Measurements from ENCODE around the gene CEP128.
"Not testable (repeated sequence)": the region's sequence is repeated elsewhere in the genome, so short reads cannot be mapped to it uniquely, and the experiment has no call there.

The CEP128 gene

DNA sequence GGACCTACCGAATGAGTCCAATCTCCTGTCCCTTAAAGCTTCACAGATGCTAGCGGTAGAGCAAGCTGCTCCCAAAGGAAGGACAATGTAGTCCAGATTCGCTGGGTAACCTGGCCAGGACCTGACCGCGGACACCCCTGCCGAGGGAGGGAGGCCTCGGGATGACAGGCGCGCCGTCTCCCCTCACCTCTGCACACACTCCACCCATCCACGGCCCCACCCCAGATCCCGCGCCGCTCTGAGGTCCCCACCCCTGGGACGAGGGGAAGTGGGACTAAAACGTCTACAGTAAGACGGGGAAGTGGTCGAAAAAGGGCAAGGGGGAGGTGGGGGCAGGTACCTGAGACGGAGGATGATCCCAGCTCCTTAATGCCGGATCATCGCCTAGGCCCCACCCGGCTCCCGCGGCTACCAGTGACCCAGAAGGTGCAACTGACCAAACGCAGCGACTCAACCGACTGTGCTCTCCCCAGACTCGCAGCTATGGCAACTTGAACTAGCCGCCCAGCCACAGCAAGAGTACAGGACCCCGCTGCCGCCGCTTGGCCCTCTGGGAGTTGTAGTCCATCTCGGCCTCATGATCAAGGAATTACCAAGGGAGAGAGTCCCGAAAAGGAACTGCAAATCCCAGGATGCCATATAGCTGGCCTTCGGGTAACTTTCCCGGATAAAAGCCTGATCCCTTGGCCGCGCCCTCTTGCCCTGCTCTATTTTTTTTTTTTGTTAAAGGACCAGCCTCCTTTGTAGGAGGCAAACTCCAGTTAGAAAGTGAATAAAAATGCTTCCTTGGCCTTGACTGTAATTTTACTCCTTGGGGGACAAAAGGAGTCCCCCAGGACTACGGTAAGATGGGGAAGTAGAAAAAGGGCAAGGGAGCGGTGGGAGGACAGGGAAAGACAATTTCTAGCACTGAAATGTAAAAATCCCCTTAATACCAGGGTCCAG lies at the start of gene CEP128:
CEP128 (minus strand) TSS at position 498 of the 945 bp plus-strand sequence.
- peak; percentile 78 for DNase-seq

DNA sequence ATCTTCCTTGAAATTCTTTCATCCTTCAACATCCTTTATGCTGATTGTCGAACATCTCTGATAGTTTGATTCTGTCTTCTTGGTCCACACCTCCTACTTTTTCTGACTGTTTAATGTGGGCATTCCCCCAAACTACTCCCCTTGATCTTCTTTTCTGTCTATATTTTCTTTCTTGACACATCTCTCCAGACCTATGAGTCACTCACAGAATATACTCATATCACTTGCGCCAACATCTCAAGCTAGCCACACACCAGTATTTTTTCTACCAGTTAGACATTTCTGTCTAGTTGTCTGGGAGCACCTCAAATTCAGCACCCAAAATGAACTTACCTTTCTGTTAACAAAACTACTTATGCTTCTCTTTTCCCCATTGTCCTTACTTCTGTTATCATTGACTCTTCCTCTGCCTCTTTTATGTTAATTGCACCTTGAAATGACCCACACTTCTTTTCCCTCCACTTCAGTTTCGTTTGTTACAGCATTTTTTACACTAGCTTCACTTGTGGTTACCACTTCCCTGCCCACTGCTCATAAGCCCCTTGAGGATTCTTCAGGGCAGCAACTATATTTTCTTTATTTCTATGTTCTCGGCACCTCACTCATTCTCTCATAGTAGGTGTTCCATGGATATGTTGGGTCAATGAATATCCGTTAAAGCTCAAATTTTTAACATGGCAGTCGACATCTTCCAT lies 47.3 kb upstream of the CEP128 start:
- no peak for DNase-seq

- no peak for DNase-seq
These were observed 46.7 kb upstream of the CEP128 start for GRCh38 chr14:80988192-80988591.

- DNase-seq = peak; percentile 20
These were observed 45.9 kb upstream of the CEP128 start for GRCh38 chr14:80987235-80988032.

GRCh38 chr14:80982711-80983110 lies 41.2 kb upstream of the CEP128 start:
- DNase-seq = no peak

DNA sequence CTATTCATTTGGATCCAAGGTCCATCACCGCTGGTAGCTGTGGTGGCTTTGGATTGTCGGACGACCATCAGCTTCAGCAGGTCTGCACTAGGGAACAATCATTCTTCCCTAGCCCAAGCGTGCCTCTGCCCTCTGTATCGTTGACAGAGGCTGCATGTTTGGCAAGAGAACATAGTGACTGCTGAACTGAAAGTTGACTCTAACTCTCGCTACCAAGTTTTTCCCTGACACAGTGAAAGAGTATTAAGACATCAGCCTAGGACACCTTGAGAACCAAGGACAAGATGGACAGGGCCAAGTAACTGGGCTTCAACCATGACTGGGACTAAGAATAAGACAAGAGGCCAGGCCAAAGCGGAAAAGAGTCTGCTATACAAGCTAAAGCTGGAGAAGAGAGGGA lies 40.1 kb upstream of the CEP128 start:
- DNase-seq = no peak

DNA sequence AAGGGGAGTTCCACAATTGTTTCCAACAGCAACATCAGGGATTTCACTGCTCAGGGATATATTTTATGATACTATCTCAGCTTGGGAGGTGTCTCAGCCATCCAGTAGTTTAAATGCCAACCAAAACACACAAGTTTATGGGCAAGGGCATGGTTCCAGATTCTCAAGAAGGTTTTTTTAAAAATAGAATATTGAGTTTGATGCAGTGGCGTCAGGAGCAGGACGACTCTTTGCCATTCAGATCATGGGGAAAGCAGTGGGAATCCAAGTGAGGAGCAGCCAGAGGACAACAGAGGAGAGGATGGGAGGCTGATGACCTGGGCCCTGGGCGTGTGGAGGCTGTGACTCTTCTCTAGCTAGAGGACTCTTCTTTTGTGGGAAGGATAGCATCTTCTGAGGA lies 39.6 kb upstream of the CEP128 start:
- no peak for DNase-seq

GRCh38 chr14:80979951-80980350 lies 38.4 kb upstream of the CEP128 start:
- no peak for DNase-seq

- DNase-seq = no peak
These were observed 36.9 kb upstream of the CEP128 start for GRCh38 chr14:80978403-80978802.

GRCh38 chr14:80977221-80977620 lies 35.7 kb upstream of the CEP128 start:
- no peak for DNase-seq

GRCh38 chr14:80974679-80975078 lies 33.1 kb upstream of the CEP128 start:
- DNase-seq = no peak

DNA sequence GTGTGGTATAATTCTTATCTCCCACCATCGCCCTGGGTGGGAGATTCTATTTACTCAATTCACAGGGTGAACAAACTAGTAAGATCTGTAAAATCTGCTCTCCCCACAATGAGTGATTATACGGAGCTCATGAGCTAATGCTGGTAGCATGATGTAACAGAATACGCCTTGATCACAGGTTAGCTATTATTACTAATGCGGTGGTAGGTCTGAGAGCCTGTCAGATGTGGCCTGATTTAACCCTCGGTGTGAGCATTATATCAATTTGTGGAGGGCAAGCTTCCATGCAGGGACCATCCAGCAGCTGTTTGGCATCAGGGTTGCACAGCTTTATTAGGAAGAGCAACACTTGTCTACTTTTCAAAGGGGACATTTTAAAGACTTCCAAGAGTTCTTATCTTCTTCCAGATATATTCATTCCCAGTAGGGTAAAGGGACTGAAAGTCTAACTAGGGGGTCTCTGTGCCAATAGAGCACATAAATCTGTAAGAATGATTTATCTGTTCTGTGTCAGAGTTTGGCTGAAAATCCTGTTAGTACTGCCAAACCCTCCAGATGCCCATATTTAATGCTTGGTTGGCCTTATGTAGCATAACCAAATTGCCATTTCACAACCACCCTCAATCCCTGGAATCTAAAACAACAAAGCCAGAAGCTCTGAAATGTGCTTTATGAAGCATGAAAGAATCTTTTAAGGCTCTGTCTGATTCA lies 32.5 kb upstream of the CEP128 start:
- no peak for DNase-seq

DNA sequence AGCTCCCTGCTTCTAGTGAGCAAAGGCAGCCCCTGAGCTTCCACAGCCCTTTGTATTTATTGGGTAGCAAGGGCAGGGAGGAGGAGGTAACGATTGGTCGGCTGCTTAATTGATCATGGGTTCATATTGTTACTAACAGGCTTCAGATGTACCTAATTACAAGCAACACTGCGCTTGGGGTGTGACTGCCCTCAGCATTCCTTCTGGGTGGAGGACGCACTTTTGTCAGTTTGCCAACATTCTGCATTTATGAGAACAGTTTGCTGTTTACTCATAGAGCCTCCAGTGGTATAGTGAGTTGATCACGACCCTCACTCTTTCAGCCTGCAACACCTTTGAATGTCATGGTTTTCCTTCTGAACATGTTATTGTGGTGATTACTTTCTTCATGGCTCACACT lies 23.5 kb upstream of the CEP128 start:
- DNase-seq = no peak

GRCh38 chr14:80959496-80959895 lies 18.0 kb upstream of the CEP128 start:
- peak; percentile 14 for DNase-seq

DNA sequence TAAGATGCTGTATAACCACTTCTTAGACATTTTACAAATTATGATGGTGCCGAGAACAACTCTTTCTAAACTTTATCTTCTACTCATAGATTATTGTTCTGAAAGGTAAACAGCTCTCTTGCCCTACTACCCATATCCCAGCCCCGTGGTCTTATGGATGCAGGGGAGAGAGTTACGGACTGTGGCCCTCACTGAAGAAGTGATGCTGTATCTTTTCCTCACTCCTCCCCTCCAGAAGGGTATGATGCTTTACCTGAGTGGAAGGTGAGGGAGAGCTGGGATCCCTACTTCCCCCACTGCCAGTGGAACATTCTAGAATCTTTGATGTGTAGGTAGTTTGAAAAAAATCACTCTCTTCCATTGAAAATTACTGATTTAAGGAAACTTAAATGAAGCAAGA lies 17.4 kb upstream of the CEP128 start:
- DNase-seq = no peak

DNA sequence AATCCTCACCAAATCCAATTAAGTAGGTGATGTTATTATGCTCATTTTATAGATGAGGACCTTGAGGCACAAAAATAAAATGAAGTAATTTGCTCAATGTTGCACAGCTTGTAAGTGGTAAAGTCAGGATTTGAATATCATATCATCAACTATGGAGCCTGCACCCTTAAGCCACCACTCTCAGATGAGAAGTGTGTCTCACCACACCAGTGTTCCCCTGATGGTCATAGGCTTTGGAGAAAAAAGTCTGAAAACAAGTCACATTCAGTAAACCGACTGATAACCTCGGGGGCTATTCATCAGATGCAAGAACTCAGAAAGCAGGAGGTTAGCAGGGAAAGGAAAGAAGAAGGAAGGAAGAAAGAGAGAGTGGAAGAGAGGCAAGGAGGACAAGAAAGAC lies 16.7 kb upstream of the CEP128 start:
- DNase-seq = no peak

- no peak for DNase-seq
These were observed 16.1 kb upstream of the CEP128 start for GRCh38 chr14:80957613-80958012.

- DNase-seq = no peak
These were observed 15.4 kb upstream of the CEP128 start for GRCh38 chr14:80956922-80957321.

- no peak for DNase-seq
These were observed 14.6 kb upstream of the CEP128 start for GRCh38 chr14:80956102-80956501.

GRCh38 chr14:80955416-80955941 lies 13.9 kb upstream of the CEP128 start, which contains the start of gene TSHR:
Gene TSHR, plus strand, starts transcription at chr14:80955621. Its CDS starts 60 bp downstream, at chr14:80955681.
- DNase-seq = no peak

GRCh38 chr14:80954687-80955299 lies 13.3 kb upstream of the CEP128 start:
- DNase-seq = peak; percentile 48

DNA sequence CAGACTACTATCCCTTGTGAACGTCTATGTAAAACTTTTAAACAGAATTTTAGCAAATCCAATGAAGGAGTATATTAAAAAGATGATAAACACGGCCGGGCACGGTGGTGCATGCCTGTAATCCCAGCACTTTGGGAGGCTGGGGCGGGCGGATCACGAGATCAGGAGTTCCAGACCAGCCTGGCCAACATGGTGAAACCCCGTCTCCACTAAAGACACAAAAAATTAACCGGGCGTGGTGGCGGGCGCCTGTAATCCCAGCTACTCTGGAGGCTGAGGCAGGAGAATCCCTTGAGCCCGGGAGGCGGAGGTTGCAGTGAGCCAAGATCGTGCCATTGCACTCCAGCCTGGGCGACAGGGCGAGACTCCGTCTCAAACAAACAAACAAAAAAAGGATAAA lies 11.7 kb upstream of the CEP128 start:
- not testable (repeated sequence) for DNase-seq

Data from NCI-H2029 (cell line).